HG02759 (cell line): ENCODE data around the gene CDKAL1.

ENCODE experiments used
- ATAC-seq: cut with Tn5 transposase; IDR thresholded peaks from one replicate; pipeline ENCODE4 v1.9.1; 2021; ENCODE audit warnings: mild to moderate bottlenecking, moderate library complexity; ENCODE audit not compliant: unreplicated experiment

Gene CDKAL1

GRCh38 chr6:20909621-20910020 is 375.4 kb downstream of the CDKAL1 start:
- no peak for ATAC-seq

GRCh38 chr6:20911712-20912111 is 377.5 kb downstream of the CDKAL1 start:
- no peak for ATAC-seq

GRCh38 chr6:20915156-20915555 is 380.9 kb downstream of the CDKAL1 start:
- ATAC-seq, result no peak

GRCh38 chr6:20915626-20916025 is 381.4 kb downstream of the CDKAL1 start:
- no peak for ATAC-seq

- ATAC-seq, result no peak
These were observed 381.8 kb downstream of the CDKAL1 start for GRCh38 chr6:20916086-20916485.

GRCh38 chr6:20918868-20919267 is 384.6 kb downstream of the CDKAL1 start:
- ATAC-seq, result no peak

- peak; percentile 83 for ATAC-seq
These were observed 385.6 kb downstream of the CDKAL1 start for GRCh38 chr6:20919677-20920385.

GRCh38 chr6:20921578-20921977 is 387.3 kb downstream of the CDKAL1 start:
- ATAC-seq, result no peak

GRCh38 chr6:20922743-20923142 is 388.5 kb downstream of the CDKAL1 start:
- ATAC-seq, result no peak

- peak; percentile 53 for ATAC-seq
These were observed 389.8 kb downstream of the CDKAL1 start for GRCh38 chr6:20924094-20924493.

- no peak for ATAC-seq
These were observed 390.8 kb downstream of the CDKAL1 start for GRCh38 chr6:20924911-20925543.

- ATAC-seq, result no peak
These were observed 393.0 kb downstream of the CDKAL1 start for GRCh38 chr6:20927130-20927860.

- ATAC-seq, result no peak
These were observed 395.0 kb downstream of the CDKAL1 start for GRCh38 chr6:20929283-20929682.

GRCh38 chr6:20931093-20931492 is 396.8 kb downstream of the CDKAL1 start:
- ATAC-seq, result no peak

GRCh38 chr6:20931772-20932171 is 397.5 kb downstream of the CDKAL1 start:
- no peak for ATAC-seq

GRCh38 chr6:20932284-20932683 is 398.0 kb downstream of the CDKAL1 start:
- ATAC-seq, result no peak

GRCh38 chr6:20933057-20933788 is 399.0 kb downstream of the CDKAL1 start:
- ATAC-seq, result no peak

GRCh38 chr6:20936949-20937348 is 402.7 kb downstream of the CDKAL1 start:
- no peak for ATAC-seq

- no peak for ATAC-seq
These were observed 405.0 kb downstream of the CDKAL1 start for GRCh38 chr6:20939161-20939775.

GRCh38 chr6:20943040-20943627 is 408.9 kb downstream of the CDKAL1 start:
- no peak for ATAC-seq
